K562 (cell line): Measurements from ENCODE around the gene GPT2. TPM values are rescaled to one million over a fixed set of nuclear protein-coding genes. Genes with fewer than 3 reads are reported as not detected.

Experiments
- ATAC-seq: fragments of 200-7000 bp; cut with Tn5 transposase; 3 replicates; pipeline ENCODE4 v1.9.1; 2020; ENCODE audit warnings: moderate library complexity
- BruUV-seq: library from RNA; stranded (reverse); fragments of 400-500 nt; replicated peaks from 2 replicates; lab custom pipeline; 2021; lab: Mats Ljungman, UMichigan
- CTCF ChIA-PET: fragments of 300-600 bp; formaldehyde crosslinking; extraction: SDS; loops from one replicate; lab custom pipeline; 2021; ENCODE audit warnings: low intra/inter-chr PET ratio; lab: Yijun Ruan, JAX
- POLR2A ChIA-PET: fragments of 300-600, 350-650 bp; sonication (Branson Sonifier 250); formaldehyde crosslinking; extraction: SDS; loops from one replicate; lab custom pipeline; 2021; ENCODE audit warnings: antibody characterized with exemption, inconsistent platforms; lab: Yijun Ruan, JAX
- DNase-seq, 4 experiments: peaks; one replicate each; pipeline versions ENCODE4 v3.0.0 to v3.0.0-alpha.2; 2011 to 2018; ENCODE audit warnings: low spot score in 3 of 4, mixed read lengths in 3 of 4; ENCODE audit errors: extremely low read depth in 1 of 4
- FAIRE-seq: peaks from 2 replicates; lab custom pipeline; 2011; peaks lifted over from hg19 to GRCh38; lab: Jason Lieb, UNC
- H2AFZ ChIP-seq: 2 replicates; pipeline ENCODE4 v1.6.0; 2011; ENCODE audit warnings: low read depth, low read length, control low read depth, inconsistent platforms
- H3K27ac ChIP-seq: fragments of 200-600 bp; 3 replicates; pipeline ENCODE4 v1.8.0; 2011; ENCODE audit warnings: low read depth, mild to moderate bottlenecking, control low read depth, inconsistent platforms, low read length, moderate library complexity, mixed read lengths; ENCODE audit errors: extremely low read depth
- H3K27me3 ChIP-seq, 2 experiments: fragments of 300-600 bp in 1 of 2; 2 replicates in 1 of 2; 3 replicates in 1 of 2; pipeline versions ENCODE4 v1.6.0 to v1.8.0; 2011; ENCODE audit warnings: inconsistent platforms in 2 of 2, low read length in 2 of 2, mild to moderate bottlenecking in 1 of 2, mixed read lengths in 1 of 2, moderate library complexity in 1 of 2; ENCODE audit not compliant: control insufficient read depth in 2 of 2, insufficient read depth in 2 of 2
- H3K36me3 ChIP-seq: fragments of 300-600 bp; 3 replicates; pipeline ENCODE4 v1.8.0; 2011; ENCODE audit warnings: mild to moderate bottlenecking, low read length, inconsistent platforms; ENCODE audit not compliant: control insufficient read depth, insufficient read depth
- H3K4me1 ChIP-seq, 2 experiments: fragments of 200-600 bp in 1 of 2; replicated peaks in 1 of 2; 2 replicates in 1 of 2; 3 replicates in 1 of 2; pipeline versions ENCODE4 v1.5.1 to v1.8.0; 2011; ENCODE audit warnings: inconsistent platforms in 2 of 2, low read length in 2 of 2, mild to moderate bottlenecking in 1 of 2, mixed read lengths in 1 of 2, moderate library complexity in 1 of 2; ENCODE audit not compliant: control insufficient read depth in 2 of 2, insufficient read depth in 2 of 2
- H3K4me2 ChIP-seq: 2 replicates; pipeline ENCODE4 v1.6.1; 2011; ENCODE audit warnings: low read length, control low read depth, inconsistent platforms, mixed read lengths; ENCODE audit not compliant: insufficient read depth
- H3K4me3 ChIP-seq: fragments of 200-600 bp; sonication (generic), shearing (Covaris generic); 2 replicates; pipeline ENCODE4 v1.5.1; 2016; ENCODE audit warnings: control low read depth, inconsistent platforms
- H3K79me2 ChIP-seq: fragments of 200-600 bp; 3 replicates; pipeline ENCODE4 v1.8.0; 2011; ENCODE audit warnings: low read length, inconsistent platforms; ENCODE audit not compliant: control insufficient read depth, insufficient read depth
- H3K9ac ChIP-seq, 2 experiments: 2 replicates each; pipeline versions ENCODE4 v1.6.0 to v1.6.1; 2011; ENCODE audit warnings: low read depth in 2 of 2, low read length in 2 of 2, control low read depth in 1 of 2, inconsistent platforms in 1 of 2, mild to moderate bottlenecking in 1 of 2, mixed read lengths in 1 of 2; ENCODE audit not compliant: insufficient read depth in 1 of 2
- H3K9me1 ChIP-seq: one replicate; pipeline ENCODE4 v1.6.0; 2011; ENCODE audit warnings: inconsistent platforms, mild to moderate bottlenecking, low read length, moderate library complexity; ENCODE audit not compliant: control insufficient read depth, insufficient read depth
- H3K9me3 ChIP-seq: replicated peaks from 2 replicates; pipeline ENCODE4 v1.5.1; 2011; ENCODE audit warnings: low read depth, low read length, inconsistent platforms; ENCODE audit not compliant: control insufficient read depth, insufficient read depth
- H4K20me1 ChIP-seq: replicated peaks from 2 replicates; pipeline ENCODE4 v1.6.1; 2011; ENCODE audit warnings: low read length, inconsistent platforms, mixed read lengths; ENCODE audit not compliant: control insufficient read depth, insufficient read depth
- DNMT1 ChIP-seq: fragments of 450-650 bp; IDR thresholded peaks from 2 replicates; pipeline ENCODE4 v1.6.1; 2016; ENCODE audit warnings: antibody characterized with exemption, mild to moderate bottlenecking
- FOXK2 ChIP-seq, 2 experiments: fragments of 450-650 bp; IDR thresholded peaks in 1 of 2; conservative IDR thresholded peaks in 1 of 2; 2 replicates each; pipeline ENCODE4 v1.6.1; 2016; ENCODE audit warnings: low read depth in 2 of 2, mild to moderate bottlenecking in 1 of 2
- MEF2A ChIP-seq: IDR thresholded peaks from 2 replicates; pipeline ENCODE4 v1.6.1; 2011; ENCODE audit warnings: low read depth, mild to moderate bottlenecking, low read length, moderate library complexity; ENCODE audit not compliant: control insufficient read depth
- PURB ChIP-seq: sonication (generic); formaldehyde crosslinking; IDR thresholded peaks from 2 replicates; pipeline ENCODE4 v1.9.0; 2021; ENCODE audit warnings: low read depth, mild to moderate bottlenecking, missing genetic modification reagents
- SMC3 ChIP-seq: conservative IDR thresholded peaks from 2 replicates; pipeline ENCODE4 v1.6.1; 2011; ENCODE audit warnings: low read depth, low read length, improper control_type of control experiment; ENCODE audit not compliant: insufficient read depth
- XRCC5 ChIP-seq: fragments of 200-400 bp; formaldehyde crosslinking; IDR thresholded peaks from 2 replicates; pipeline ENCODE4 v1.6.1; 2017; ENCODE audit warnings: low read depth, mild to moderate bottlenecking, low read length
- ZNF274 ChIP-seq: IDR thresholded peaks from 2 replicates; pipeline ENCODE4 v1.6.1; 2011; ENCODE audit warnings: low read depth, mild to moderate bottlenecking, low read length, moderate library complexity, borderline replicate concordance
- ZNF354B ChIP-seq: fragments of 250-450 bp; sonication (Bioruptor Pico); IDR thresholded peaks from 2 replicates; pipeline ENCODE4 v1.4.0; 2020
- WGBS: fragments of 100-300 bp; shearing (Covaris generic); methylation state at CpG from one replicate; pipeline ENCODE4 v1.1.6; 2016; ENCODE audit warnings: low coverage, mixed read lengths; ENCODE audit not compliant: insufficient coverage; ENCODE audit errors: missing lambda C conversion rate; 5-methylcytosine and 5-hydroxymethylcytosine counted together
- in situ Hi-C: fragments of 300-500 bp; cut with MboI; formaldehyde crosslinking; loops from 4 replicates; pipeline ENCODE4 v1.15.0; 2018; ENCODE audit warnings: inconsistent platforms, mixed read lengths
- intact Hi-C: fragments of 100-400 bp; cut with micrococcal nuclease; formaldehyde crosslinking; loops from 2 replicates; pipeline ENCODE4 v1.14.2; 2022
- polyA plus RNA-seq, 8 experiments: library from polyadenylated mRNA; depleted of rRNA in 4 of 8; stranded (reverse) in 5 of 8; unstranded in 3 of 8; fragments of >200 nt; fragmentation: Nextera tagmentation in 2 of 8; fragmentation: Illumina TruSeq in 1 of 8; extraction: Ambion mirVana in 2 of 8; extraction: Trizol in 1 of 8; gene quantifications; 2 replicates each; pipeline versions ENCODE4 v1.2.1 to v1.2.3, GENCODE V29; 2011 to 2014; ENCODE audit warnings: inconsistent platforms in 1 of 8, missing spikeins in 1 of 8
- total RNA-seq, 7 experiments: library from RNA; depleted of rRNA in 6 of 7; stranded (reverse); fragments of >200 nt in 6 of 7; fragmentation: Illumina TruSeq in 2 of 7; extraction: Trizol in 2 of 7; gene quantifications; 2 replicates each; pipeline versions ENCODE4 v1.2.1 to v1.2.3, GENCODE V29; 2011 to 2021; ENCODE audit warnings: low replicate concordance in 1 of 7
- TF ChIP-seq, protein P1 (sequence below): fragments of 250-450 bp; sonication (Bioruptor Pico); IDR thresholded peaks from 2 replicates; pipeline ENCODE4 v1.9.0; 2021; ENCODE audit warnings: mild to moderate bottlenecking

The GPT2 gene
- total and polyA plus RNA-seq, 9 of the 15 experiments (the other 6 are each of a cell fraction or from before 2014, with no cell fraction given), result 0.79 to 14.4 (median 5.8) TPM

DNA sequence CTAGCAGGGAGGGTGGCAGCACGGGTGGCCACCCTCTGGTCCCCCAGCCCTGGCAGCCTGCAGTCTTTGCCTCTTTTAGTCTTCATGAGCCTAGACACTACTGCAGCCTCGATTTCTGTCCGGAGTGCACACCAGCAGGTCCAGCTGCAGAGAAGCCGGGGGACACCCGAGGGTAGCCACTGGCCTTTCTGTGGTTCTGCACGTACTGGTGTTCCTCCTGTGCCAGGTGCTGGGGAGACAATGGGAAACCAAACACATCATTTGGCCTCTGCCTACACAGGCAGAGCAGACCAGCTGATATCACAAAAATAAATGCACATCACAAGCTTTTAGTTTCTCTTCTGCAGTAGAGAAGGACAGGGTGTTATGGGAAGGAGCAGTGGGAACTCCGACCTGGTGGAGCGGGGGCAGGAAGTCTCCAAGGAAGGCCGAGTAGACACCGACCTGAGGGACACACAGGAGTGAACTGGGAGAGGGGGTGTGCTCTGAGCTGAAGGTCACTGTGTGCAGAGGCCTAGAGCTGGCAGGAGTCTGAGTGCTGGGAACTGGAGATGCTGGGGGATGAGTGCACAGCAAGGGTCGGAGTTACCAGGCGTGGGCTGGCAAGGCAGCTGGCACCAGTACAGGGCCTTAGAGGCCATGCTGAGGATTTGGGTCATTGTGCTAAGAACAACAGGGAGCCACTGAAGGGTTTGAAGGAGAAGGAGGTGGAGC, 23.1 kb downstream of the GPT2 start:
- H3K4me3 ChIP-seq, result no peak overlapping the region
- intact Hi-C loops (no loop called here), in situ Hi-C loops (loop anchor here (25.0 kb wide), 1 partner anchor 245 kb away; no protein-coding TSS in a partner anchor)
- no peak overlapping the region for H3K4me2 ChIP-seq
- H3K36me3 ChIP-seq, result no peaks in the 10 kb centered on the region
- H4K20me1 ChIP-seq, result no peaks in the 10 kb centered on the region
- no peaks in the 10 kb centered on the region; a peak in 1 of 5 replicates for H3K4me1 ChIP-seq
- H3K9me1 ChIP-seq, result no peaks in the 10 kb centered on the region
- H3K9ac ChIP-seq, result no peak overlapping the region
- DNase-seq (no peak), FAIRE-seq (no peak), ATAC-seq (no peak)
- H3K79me2 ChIP-seq, result no peaks in the 10 kb centered on the region
- no peak for TF ChIP-seq ZNF354B (CRISPR knock-in tag)
- TF ChIP-seq, protein P1, sequence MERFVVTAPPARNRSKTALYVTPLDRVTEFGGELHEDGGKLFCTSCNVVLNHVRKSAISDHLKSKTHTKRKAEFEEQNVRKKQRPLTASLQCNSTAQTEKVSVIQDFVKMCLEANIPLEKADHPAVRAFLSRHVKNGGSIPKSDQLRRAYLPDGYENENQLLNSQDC, result no peak
- no peak for TF ChIP-seq ZNF274
- no peak for TF ChIP-seq PURB
- TF ChIP-seq SMC3, result no peak
- no peak for TF ChIP-seq MEF2A
- TF ChIP-seq DNMT1, result no peak
- TF ChIP-seq XRCC5, result no peak
- no peak for TF ChIP-seq FOXK2 (conservative IDR thresholded peaks at IDR 0.05 in 1 of 2, IDR thresholded peaks at IDR 0.05 in 1 of 2; ENCODE audit: low read depth in 2 of 2)
- WGBS, result 49% methylated on average over 12 of the region's 12 CpGs
- no peak overlapping the region for H3K27ac ChIP-seq
- CTCF ChIA-PET, result interaction anchor here (0.7 kb wide), 1 partner anchor 54 kb away, joined by 3 read pairs; no protein-coding TSS in a partner anchor
- BruUV-seq, result no TSS peak
- no peak overlapping the region for H2AFZ ChIP-seq
- H3K9me3 ChIP-seq, result no peaks in the 10 kb centered on the region
- POLR2A ChIA-PET, result interaction anchor here (0.6 to 1.5 kb wide), 4 partner anchors 9 to 176 kb away, joined by 3 to 6 read pairs (median 4); no protein-coding TSS in a partner anchor
- no peaks in the 10 kb centered on the region for H3K27me3 ChIP-seq
